CD14-positive monocyte (primary cell): ENCODE results near the gene PSD. TPM values are rescaled to one million over a fixed set of nuclear protein-coding genes. Genes with fewer than 3 reads are reported as not detected.

Experiments
- DNase-seq, 3 donors: peaks; one replicate each; pipeline ENCODE4 v3.0.0-alpha.2; 2011 to 2022
- H2AFZ ChIP-seq: 2 replicates; pipeline ENCODE4 v1.6.0; 2012; ENCODE audit warnings: mild to moderate bottlenecking, low read depth, low read length, inconsistent platforms; ENCODE audit not compliant: insufficient read depth, poor library complexity, severe bottlenecking
- H3K27ac ChIP-seq, 2 donors: 1 replicate in 1 of 2; 2 replicates in 1 of 2; pipeline ENCODE4 v1.5.1; 2012 to 2013; ENCODE audit warnings: low read length in 2 of 2, control low read depth in 1 of 2, inconsistent platforms in 1 of 2, low read depth in 1 of 2, mild to moderate bottlenecking in 1 of 2
- H3K27me3 ChIP-seq, 2 donors: one replicate each; pipeline versions ENCODE4 v1.6.0 to v1.6.1; 2011 to 2013; ENCODE audit warnings: low read length in 2 of 2; ENCODE audit not compliant: control insufficient read depth in 2 of 2, insufficient read depth in 2 of 2
- H3K36me3 ChIP-seq, 2 donors: replicated peaks in 1 of 2; 1 replicate in 1 of 2; 2 replicates in 1 of 2; pipeline versions ENCODE4 v1.5.1 to v1.6.1; 2012 to 2013; ENCODE audit warnings: low read length in 2 of 2, control low read depth in 1 of 2, inconsistent platforms in 1 of 2, mild to moderate bottlenecking in 1 of 2; ENCODE audit not compliant: insufficient read depth in 2 of 2, control insufficient read depth in 1 of 2
- H3K4me1 ChIP-seq, 2 donors: 1 replicate in 1 of 2; 2 replicates in 1 of 2; pipeline versions ENCODE4 v1.5.1 to v1.6.1; 2012 to 2013; ENCODE audit warnings: low read length in 2 of 2, control low read depth in 1 of 2, inconsistent platforms in 1 of 2, mild to moderate bottlenecking in 1 of 2, moderate library complexity in 1 of 2; ENCODE audit not compliant: insufficient read depth in 2 of 2, control insufficient read depth in 1 of 2
- H3K4me2 ChIP-seq: replicated peaks from 2 replicates; pipeline ENCODE3; 2012; ENCODE audit warnings: low read length, moderate library complexity, mild to moderate bottlenecking; ENCODE audit not compliant: poor library complexity, severe bottlenecking; ENCODE audit errors: extremely low read depth
- H3K4me3 ChIP-seq, 3 experiments: fragments of 200-600 bp in 1 of 3; sonication (generic) in 1 of 3; replicated peaks in 1 of 3; 1 replicate in 2 of 3; 2 replicates in 1 of 3; pipeline ENCODE4 v1.5.1; 2011 to 2013; ENCODE audit warnings: low read length in 3 of 3, mild to moderate bottlenecking in 3 of 3, control low read depth in 2 of 3, low read depth in 2 of 3, inconsistent platforms in 1 of 3, moderate library complexity in 1 of 3
- H3K79me2 ChIP-seq: 2 replicates; pipeline ENCODE4 v1.6.0; 2012; ENCODE audit warnings: mild to moderate bottlenecking, control low read depth, inconsistent platforms, low read length, moderate library complexity; ENCODE audit not compliant: insufficient read depth
- H3K9ac ChIP-seq: 2 replicates; pipeline ENCODE4 v1.6.0; 2017; ENCODE audit warnings: low read length, mild to moderate bottlenecking; ENCODE audit not compliant: insufficient read depth, poor library complexity, severe bottlenecking
- H3K9me3 ChIP-seq, 2 donors: replicated peaks in 1 of 2; 1 replicate in 1 of 2; 2 replicates in 1 of 2; pipeline versions ENCODE4 v1.5.1 to v1.6.1; 2012 to 2013; ENCODE audit warnings: low read length in 2 of 2, control low read depth in 1 of 2; ENCODE audit not compliant: control insufficient read depth in 1 of 2, insufficient read depth in 1 of 2
- H4K20me1 ChIP-seq: 2 replicates; pipeline ENCODE4 v1.6.0; 2012; ENCODE audit warnings: mild to moderate bottlenecking, low read length, control low read depth, moderate library complexity; ENCODE audit not compliant: insufficient read depth
- H3K27ac Mint-ChIP-seq, 7 donors: one replicate each; pipeline ENCODE4 v1.8.0; 2020; ENCODE audit warnings: mild to moderate bottlenecking in 7 of 7, mixed read lengths in 7 of 7, moderate library complexity in 6 of 7, inconsistent platforms in 2 of 7
- H3K27me3 Mint-ChIP-seq, 3 donors: one replicate each; pipeline ENCODE4 v1.8.0; 2021 to 2022; ENCODE audit warnings: low read depth in 3 of 3, mild to moderate bottlenecking in 3 of 3, mixed read lengths in 3 of 3, moderate library complexity in 3 of 3, inconsistent platforms in 1 of 3
- H3K36me3 Mint-ChIP-seq, 2 donors: one replicate each; pipeline ENCODE4 v1.8.0; 2020; ENCODE audit warnings: mixed read lengths in 2 of 2, inconsistent platforms in 1 of 2, mild to moderate bottlenecking in 1 of 2
- H3K4me1 Mint-ChIP-seq: one replicate; pipeline ENCODE4 v1.8.0; 2020; ENCODE audit warnings: mild to moderate bottlenecking, mixed read lengths
- H3K4me3 Mint-ChIP-seq, 2 donors: one replicate each; pipeline ENCODE4 v1.8.0; 2020; ENCODE audit warnings: mild to moderate bottlenecking in 2 of 2, mixed read lengths in 2 of 2, moderate library complexity in 1 of 2
- H3K9me3 Mint-ChIP-seq, 7 donors: one replicate each; pipeline ENCODE4 v1.8.0; 2020 to 2022; ENCODE audit warnings: mixed read lengths in 7 of 7, mild to moderate bottlenecking in 6 of 7, moderate library complexity in 6 of 7, inconsistent platforms in 2 of 7
- WGBS: methylation state at CpG from one replicate; pipeline ENCODE4 v1.1.5; 2013; ENCODE audit warnings: missing lambda C conversion rate; ENCODE audit not compliant: insufficient coverage; 5-methylcytosine and 5-hydroxymethylcytosine counted together
- intact Hi-C, 2 donors: fragments of 100-400 bp; cut with micrococcal nuclease; formaldehyde crosslinking; loops; one replicate each; pipeline versions ENCODE4 v1.15.0 to v1.15.1; 2023
- polyA plus RNA-seq, 3 donors: library from polyadenylated mRNA; depleted of rRNA in 1 of 3; unstranded in 2 of 3; stranded (reverse) in 1 of 3; fragments of 300-500 nt in 2 of 3; fragments of >200 nt in 1 of 3; fragmentation: Illumina TruSeq in 2 of 3; gene quantifications; 1 replicate in 2 of 3; 2 replicates in 1 of 3; pipeline ENCODE4 v1.2.3, GENCODE V29; 2012 to 2021
- TF ChIP-seq, protein P1 (sequence below): fragments of 200-600 bp; IDR thresholded peaks from one replicate; pipeline ENCODE4 v1.8.0; 2022; ENCODE audit warnings: antibody characterized with exemption, mild to moderate bottlenecking

The PSD gene
- polyA plus RNA-seq, 3 donors, result 0.27 to 1.5 (median 1.1) TPM

DNA sequence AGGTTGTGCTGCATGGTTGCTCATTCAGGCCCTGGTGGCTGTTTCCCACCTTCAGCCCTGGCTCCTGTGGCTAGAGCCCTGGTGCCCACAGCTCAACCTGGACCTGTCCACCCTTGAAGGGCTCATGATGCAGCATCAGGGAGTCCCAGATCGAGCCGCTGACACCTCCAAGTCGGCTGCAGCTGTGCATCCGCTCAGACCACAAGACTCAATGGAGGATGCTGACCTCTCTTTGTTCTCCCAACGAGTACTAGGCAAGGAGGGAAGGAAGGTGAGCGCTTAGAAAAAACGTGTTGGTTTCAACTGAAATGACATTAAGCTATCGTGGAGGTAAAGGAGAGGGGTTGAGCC lies 42.2 kb upstream of the PSD start:
- Mint-ChIP-seq H3K4me3 (peak overlapping the region; percentile 89 to 95), H3K9me3 (no peaks in the 10 kb centered on the region), H3K27ac (peak overlapping the region in 5 of 7 donors; percentile 18 to 94 (median 81)), H3K27me3 (peaks cover 3 to 10% (median 10%) of the 10 kb centered on the region in 3 donors), H3K4me1 (peaks cover 44% of the 10 kb centered on the region), H3K36me3 (peaks cover 1 to 9% of the 10 kb centered on the region in 2 donors)
- Histone ChIP-seq H3K27me3 (peaks cover 0 to 3% of the 10 kb centered on the region in 2 donors), H3K9ac (peak overlapping the region; percentile 73), H3K27ac (peak overlapping the region in 1 of 2 donors; percentile 69), H3K79me2 (no peaks in the 10 kb centered on the region), H4K20me1 (no peaks in the 10 kb centered on the region), H3K4me1 (peaks cover 34 to 41% of the 10 kb centered on the region in 2 donors), H3K36me3 (no peaks in the 10 kb centered on the region), H2AFZ (peak overlapping the region; percentile 85), H3K9me3 (no peaks in the 10 kb centered on the region), H3K4me3 (peak overlapping the region; percentile 32 to 76 (median 59)), H3K4me2 (peak overlapping the region; percentile 86)
- no peak for DNase-seq
- intact Hi-C loops, result loop anchor here (5.0 kb wide), 2 partner anchors 39 to 41 kb away; partner anchors contain the start of genes ACTR1A (in 1 of the 2), FBXL15 (in 1 of the 2) and SUFU (in 1 of the 2)
- TF ChIP-seq, protein P1, sequence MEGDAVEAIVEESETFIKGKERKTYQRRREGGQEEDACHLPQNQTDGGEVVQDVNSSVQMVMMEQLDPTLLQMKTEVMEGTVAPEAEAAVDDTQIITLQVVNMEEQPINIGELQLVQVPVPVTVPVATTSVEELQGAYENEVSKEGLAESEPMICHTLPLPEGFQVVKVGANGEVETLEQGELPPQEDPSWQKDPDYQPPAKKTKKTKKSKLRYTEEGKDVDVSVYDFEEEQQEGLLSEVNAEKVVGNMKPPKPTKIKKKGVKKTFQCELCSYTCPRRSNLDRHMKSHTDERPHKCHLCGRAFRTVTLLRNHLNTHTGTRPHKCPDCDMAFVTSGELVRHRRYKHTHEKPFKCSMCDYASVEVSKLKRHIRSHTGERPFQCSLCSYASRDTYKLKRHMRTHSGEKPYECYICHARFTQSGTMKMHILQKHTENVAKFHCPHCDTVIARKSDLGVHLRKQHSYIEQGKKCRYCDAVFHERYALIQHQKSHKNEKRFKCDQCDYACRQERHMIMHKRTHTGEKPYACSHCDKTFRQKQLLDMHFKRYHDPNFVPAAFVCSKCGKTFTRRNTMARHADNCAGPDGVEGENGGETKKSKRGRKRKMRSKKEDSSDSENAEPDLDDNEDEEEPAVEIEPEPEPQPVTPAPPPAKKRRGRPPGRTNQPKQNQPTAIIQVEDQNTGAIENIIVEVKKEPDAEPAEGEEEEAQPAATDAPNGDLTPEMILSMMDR, result no peak
- WGBS, result 17% methylated on average over 5 of the region's 8 CpGs

DNA sequence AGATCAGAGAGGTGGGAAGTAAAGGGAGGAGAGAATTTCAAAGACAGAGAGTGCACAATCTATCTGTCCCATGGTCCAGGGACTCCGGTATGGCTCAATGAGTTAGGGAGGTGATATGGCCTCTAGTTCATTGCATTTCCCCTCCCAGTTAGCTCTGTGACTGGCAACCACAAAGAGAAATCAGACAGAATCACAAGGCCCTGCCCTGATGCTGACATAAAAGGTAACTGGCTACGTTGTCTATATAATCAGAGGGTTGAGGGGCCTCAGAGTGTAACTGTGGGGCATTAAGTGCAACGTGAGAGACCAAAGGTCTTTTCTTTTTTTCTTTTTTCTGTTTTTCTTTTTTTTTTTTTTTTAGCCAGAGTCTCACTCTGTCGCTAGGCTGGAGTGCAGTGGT lies 40.1 kb upstream of the PSD start:
- H3K36me3 Mint-ChIP-seq, result peaks cover 0 to 3% of the 10 kb centered on the region in 2 donors
- intact Hi-C loops, result no loop called here
- DNase-seq, result no peak
- Histone ChIP-seq H3K79me2 (no peaks in the 10 kb centered on the region), H3K4me1 (peaks cover 55 to 63% of the 10 kb centered on the region in 2 donors), H3K27me3 (peaks cover 0 to 3% of the 10 kb centered on the region in 2 donors), H3K9me3 (no peaks in the 10 kb centered on the region), H3K9ac (no peak overlapping the region), H2AFZ (no peak overlapping the region), H3K27ac (no peak overlapping the region), H3K4me2 (no peak overlapping the region), H3K4me3 (no peak overlapping the region), H3K36me3 (no peaks in the 10 kb centered on the region), H4K20me1 (no peaks in the 10 kb centered on the region)
- no peak overlapping the region for H3K4me3 Mint-ChIP-seq
- peaks cover 4 to 10% (median 8%) of the 10 kb centered on the region in 3 donors for H3K27me3 Mint-ChIP-seq
- no peak overlapping the region for H3K27ac Mint-ChIP-seq
- WGBS, result no CpG with 5 or more reads among the region's 4 CpGs
- peaks cover 64% of the 10 kb centered on the region for H3K4me1 Mint-ChIP-seq
- H3K9me3 Mint-ChIP-seq, result no peaks in the 10 kb centered on the region
- TF ChIP-seq, protein P1, result no peak
